Mesenchymal stem cell (in vitro differentiated cells and primary cell): ENCODE results near the gene BSND.

ENCODE experiments used
- DNase-seq: peaks from one replicate; pipeline ENCODE4 v3.0.0-alpha.2; 2013
- H2AFZ ChIP-seq: one replicate; pipeline ENCODE4 v1.6.1; 2013; ENCODE audit warnings: low read depth, mild to moderate bottlenecking, control low read depth, inconsistent platforms, low read length, moderate library complexity
- H2AK5ac ChIP-seq: 2 replicates; pipeline ENCODE4 v1.6.1; 2013; ENCODE audit warnings: low read length, moderate library complexity, mild to moderate bottlenecking, inconsistent platforms; ENCODE audit not compliant: severe bottlenecking
- H2BK120ac ChIP-seq: one replicate; pipeline ENCODE4 v1.6.1; 2013; ENCODE audit warnings: low read depth, mild to moderate bottlenecking, inconsistent platforms, low read length, moderate library complexity
- H2BK12ac ChIP-seq, 2 experiments: one replicate each; pipeline ENCODE4 v1.6.1; 2013; ENCODE audit warnings: inconsistent platforms in 2 of 2, low read length in 2 of 2, mild to moderate bottlenecking in 2 of 2, moderate library complexity in 2 of 2, control low read depth in 1 of 2
- H2BK15ac ChIP-seq: one replicate; pipeline ENCODE4 v1.6.1; 2013; ENCODE audit warnings: mild to moderate bottlenecking, low read depth, inconsistent platforms; ENCODE audit not compliant: poor library complexity, severe bottlenecking
- H2BK5ac ChIP-seq: 2 replicates; pipeline ENCODE4 v1.6.1; 2013; ENCODE audit warnings: low read depth, mild to moderate bottlenecking, low read length, control low read depth, inconsistent platforms; ENCODE audit not compliant: poor library complexity, severe bottlenecking
- H3K14ac ChIP-seq, 2 experiments: one replicate each; pipeline ENCODE4 v1.6.1; 2013; ENCODE audit warnings: inconsistent platforms in 2 of 2, low read length in 2 of 2, control low read depth in 1 of 2, mild to moderate bottlenecking in 1 of 2, moderate library complexity in 1 of 2
- H3K18ac ChIP-seq, 2 experiments: one replicate each; pipeline ENCODE4 v1.6.1; 2013; ENCODE audit warnings: inconsistent platforms in 2 of 2, low read length in 2 of 2, control low read depth in 1 of 2, low read depth in 1 of 2, mild to moderate bottlenecking in 1 of 2
- H3K23ac ChIP-seq, 2 experiments: one replicate each; pipeline ENCODE4 v1.6.1; 2013; ENCODE audit warnings: inconsistent platforms in 2 of 2, low read length in 2 of 2, mild to moderate bottlenecking in 2 of 2, moderate library complexity in 2 of 2, control low read depth in 1 of 2
- H3K27ac ChIP-seq: 2 replicates; pipeline ENCODE4 v1.5.1; 2013; ENCODE audit warnings: mild to moderate bottlenecking, moderate library complexity, low read length, control low read depth, inconsistent platforms; ENCODE audit not compliant: poor library complexity, severe bottlenecking
- H3K27me3 ChIP-seq, 2 experiments: 2 replicates each; pipeline versions ENCODE4 v1.6.1 to v1.7.0; 2013; ENCODE audit warnings: low read length in 2 of 2, mild to moderate bottlenecking in 2 of 2, moderate library complexity in 2 of 2, control low read depth in 1 of 2, inconsistent platforms in 1 of 2; ENCODE audit not compliant: control insufficient read depth in 1 of 2, insufficient read depth in 1 of 2
- H3K36me3 ChIP-seq, 2 experiments: 2 replicates each; pipeline versions ENCODE4 v1.6.1 to v1.7.0; 2013; ENCODE audit warnings: low read length in 2 of 2, control low read depth in 1 of 2, inconsistent platforms in 1 of 2, low read depth in 1 of 2, mild to moderate bottlenecking in 1 of 2; ENCODE audit not compliant: insufficient read depth in 2 of 2, control insufficient read depth in 1 of 2
- H3K4ac ChIP-seq, 2 experiments: one replicate each; pipeline ENCODE4 v1.6.1; 2013; ENCODE audit warnings: inconsistent platforms in 2 of 2, low read length in 2 of 2, mild to moderate bottlenecking in 2 of 2, moderate library complexity in 2 of 2, control low read depth in 1 of 2, low read depth in 1 of 2
- H3K4me1 ChIP-seq: 2 replicates; pipeline ENCODE4 v1.6.1; 2013; ENCODE audit warnings: low read depth, low read length, control low read depth; ENCODE audit not compliant: control insufficient read depth, insufficient read depth
- H3K4me2 ChIP-seq: 2 replicates; pipeline ENCODE4 v1.6.1; 2013; ENCODE audit warnings: low read length, mild to moderate bottlenecking, inconsistent platforms; ENCODE audit not compliant: poor library complexity, severe bottlenecking
- H3K4me3 ChIP-seq, 2 experiments: 2 replicates each; pipeline versions ENCODE4 v1.5.1 to v1.7.0; 2013; ENCODE audit warnings: low read length in 2 of 2, mild to moderate bottlenecking in 2 of 2, control low read depth in 1 of 2, low read depth in 1 of 2; ENCODE audit not compliant: insufficient read depth in 1 of 2
- H3K79me1 ChIP-seq: replicated peaks from 2 replicates; pipeline ENCODE4 v1.6.1; 2013; ENCODE audit warnings: mild to moderate bottlenecking, control low read depth, low read length, inconsistent platforms; ENCODE audit not compliant: poor library complexity, severe bottlenecking
- H3K9ac ChIP-seq: 2 replicates; pipeline ENCODE4 v1.7.0; 2013; ENCODE audit warnings: mild to moderate bottlenecking, low read length, moderate library complexity
- H3K9me3 ChIP-seq: 2 replicates; pipeline ENCODE4 v1.7.0; 2013; ENCODE audit warnings: mild to moderate bottlenecking, low read length; ENCODE audit not compliant: control insufficient read depth
- H4K8ac ChIP-seq: one replicate; pipeline ENCODE4 v1.6.1; 2013; ENCODE audit warnings: inconsistent platforms, mild to moderate bottlenecking, low read length, moderate library complexity
- H4K91ac ChIP-seq: one replicate; pipeline ENCODE4 v1.6.1; 2013; ENCODE audit warnings: mild to moderate bottlenecking, low read length, inconsistent platforms
- WGBS: methylation state at CpG from one replicate; pipeline ENCODE4 v1.1.7; 2013; ENCODE audit warnings: mixed read lengths; 5-methylcytosine and 5-hydroxymethylcytosine counted together

BSND gene

GRCh38 chr1:54970901-54971300, 27.8 kb upstream of the BSND start:
- Histone ChIP-seq H2AFZ (no peak overlapping the region), H3K27me3 (no peaks in the 10 kb centered on the region), H3K4ac (no peak overlapping the region), H4K91ac (no peak overlapping the region), H2AK5ac (no peak overlapping the region), H4K8ac (no peak overlapping the region), H3K18ac (no peak overlapping the region), H3K36me3 (no peaks in the 10 kb centered on the region), H3K27ac (no peak overlapping the region), H2BK15ac (no peak overlapping the region), H3K9ac (no peak overlapping the region), H3K23ac (no peak overlapping the region), H3K4me2 (no peak overlapping the region), H3K79me1 (no peaks in the 10 kb centered on the region), H3K4me1 (peaks cover 6% of the 10 kb centered on the region), H2BK5ac (no peak overlapping the region), H3K4me3 (no peak overlapping the region), H2BK120ac (no peak overlapping the region), H2BK12ac (no peak overlapping the region), H3K9me3 (no peaks in the 10 kb centered on the region), H3K14ac (no peak overlapping the region)
- no peak for DNase-seq
- 96% methylated on average over 3 of the region's 5 CpGs for WGBS

GRCh38 chr1:54971317-54971791, 27.4 kb upstream of the BSND start:
- Histone ChIP-seq H3K23ac (no peak overlapping the region), H3K4ac (no peak overlapping the region), H3K9ac (no peak overlapping the region), H4K91ac (no peak overlapping the region), H3K9me3 (no peaks in the 10 kb centered on the region), H3K27me3 (no peaks in the 10 kb centered on the region), H2AFZ (no peak overlapping the region), H3K14ac (peak overlapping the region in 1 of 2 experiments; percentile 69), H3K79me1 (no peaks in the 10 kb centered on the region), H2BK5ac (no peak overlapping the region), H2AK5ac (no peak overlapping the region), H3K27ac (no peak overlapping the region), H2BK15ac (no peak overlapping the region), H3K36me3 (no peaks in the 10 kb centered on the region), H2BK12ac (no peak overlapping the region), H3K4me3 (no peak overlapping the region), H2BK120ac (no peak overlapping the region), H3K18ac (no peak overlapping the region), H4K8ac (no peak overlapping the region), H3K4me2 (no peak overlapping the region), H3K4me1 (peaks cover 6% of the 10 kb centered on the region)
- no peak for DNase-seq
- 79% methylated on average over 5 of the region's 7 CpGs for WGBS

GRCh38 chr1:54972436-54972835, 26.3 kb upstream of the BSND start:
- no peak overlapping the region for H2BK12ac ChIP-seq
- peaks cover 6% of the 10 kb centered on the region for H3K4me1 ChIP-seq
- H3K36me3 ChIP-seq = no peaks in the 10 kb centered on the region
- no peak overlapping the region for H2BK5ac ChIP-seq
- H3K23ac ChIP-seq = no peak overlapping the region
- no peak overlapping the region for H3K9ac ChIP-seq
- H3K27me3 ChIP-seq = no peaks in the 10 kb centered on the region
- no peak overlapping the region for H2BK120ac ChIP-seq
- H4K91ac ChIP-seq = no peak overlapping the region
- H4K8ac ChIP-seq = no peak overlapping the region
- no peak for DNase-seq
- H3K4me2 ChIP-seq = no peak overlapping the region
- H2AK5ac ChIP-seq = no peak overlapping the region
- no peak overlapping the region for H3K14ac ChIP-seq
- 96% methylated on average over 4 of the region's 4 CpGs for WGBS
- no peak overlapping the region for H3K4ac ChIP-seq
- H3K79me1 ChIP-seq = no peaks in the 10 kb centered on the region
- H3K4me3 ChIP-seq = no peak overlapping the region
- no peak overlapping the region for H2AFZ ChIP-seq
- H3K27ac ChIP-seq = no peak overlapping the region
- H3K9me3 ChIP-seq = no peaks in the 10 kb centered on the region
- no peak overlapping the region for H3K18ac ChIP-seq
- H2BK15ac ChIP-seq = no peak overlapping the region

- 46% methylated on average over 5 of the region's 5 CpGs for WGBS
- no peak overlapping the region for H2BK5ac ChIP-seq
These were observed 25.4 kb upstream of the BSND start for GRCh38 chr1:54973205-54973921.

More at GRCh38 chr1:54973205-54973921, 25.4 kb upstream of the BSND start:
- Histone ChIP-seq H3K14ac (no peak overlapping the region), H2AFZ (no peak overlapping the region), H3K18ac (no peak overlapping the region), H3K9me3 (no peaks in the 10 kb centered on the region), H2AK5ac (no peak overlapping the region), H3K4ac (no peak overlapping the region), H4K8ac (no peak overlapping the region), H3K23ac (no peak overlapping the region), H2BK12ac (no peak overlapping the region), H3K27me3 (peaks cover 4 to 6% of the 10 kb centered on the region in 2 experiments), H3K79me1 (no peaks in the 10 kb centered on the region), H3K9ac (peak overlapping the region; percentile 38), H3K36me3 (no peaks in the 10 kb centered on the region), H4K91ac (no peak overlapping the region), H3K4me3 (no peak overlapping the region), H3K27ac (no peak overlapping the region), H2BK120ac (no peak overlapping the region), H2BK15ac (no peak overlapping the region), H3K4me2 (no peak overlapping the region), H3K4me1 (peaks cover 8% of the 10 kb centered on the region)
- peak; percentile 46 for DNase-seq
